ENCODE results near the gene PTK6. TPM values are rescaled to one million over a fixed set of nuclear protein-coding genes. Genes with fewer than 3 reads are reported as not detected.
A peak's percentile ranks its signal among the peaks of the same experiment; 100 is the strongest.

PTK6 gene
- total and polyA plus RNA-seq, 12 donors = 0.03 to 0.28 (median 0.06) TPM; not detected in 9

DNA sequence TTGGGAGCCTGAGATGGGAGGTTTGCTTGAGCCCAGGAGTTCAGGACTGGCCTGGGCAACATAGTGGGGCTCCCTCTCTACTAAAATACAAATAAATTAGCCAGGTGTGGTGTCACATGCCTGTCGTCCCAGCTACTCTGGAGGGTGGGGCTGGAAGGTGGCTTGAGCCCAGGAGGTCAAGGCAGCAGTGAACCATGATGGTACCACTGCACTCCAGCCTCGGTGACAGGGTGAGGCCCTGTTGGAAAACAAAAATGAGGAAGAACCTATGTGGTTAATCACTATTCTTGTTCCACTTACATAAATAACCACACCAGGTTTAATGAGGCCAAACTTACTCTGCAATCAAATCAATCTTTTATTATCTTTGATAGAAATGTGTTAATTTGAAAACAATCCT lies 11.2 kb downstream of the PTK6 start:
- H3K4me1 ChIP-seq = peaks cover 14 to 23% (median 17%) of the 10 kb centered on the region in 9 donors
- peaks cover 0 to 23% (median 4%) of the 10 kb centered on the region in 9 donors for H3K36me3 ChIP-seq
- DNase-seq (no peak), ATAC-seq (no peak)
- no peak overlapping the region for H3K27ac ChIP-seq
- no peak overlapping the region for H3K4me3 ChIP-seq
- WGBS, 2 donors = 26 to 38% methylated on average over 2 of the region's 2 CpGs
- H3K9me3 ChIP-seq = peaks cover 0 to 7% (median 0%) of the 10 kb centered on the region in 11 donors
- intact Hi-C loops (cut with DNase I) = loop anchor here in 3 of 10 donors (5.0 to 10.0 kb wide), 2 partner anchors 81 to 101 kb away; partner anchors contain the start of gene GMEB2 (in 1 of the 3)
- no peak for TF ChIP-seq CTCF (IDR thresholded peaks at IDR 0.05)
- no peaks in the 10 kb centered on the region for H3K27me3 ChIP-seq

- Histone ChIP-seq H3K27ac (no peak overlapping the region), H3K27me3 (no peaks in the 10 kb centered on the region), H3K4me3 (no peak overlapping the region), H3K36me3 (peaks cover 0 to 23% (median 4%) of the 10 kb centered on the region in 9 donors), H3K9me3 (peaks cover 0 to 7% (median 0%) of the 10 kb centered on the region in 11 donors), H3K4me1 (peaks cover 14 to 24% (median 19%) of the 10 kb centered on the region in 9 donors)
- ATAC-seq (no peak), DNase-seq (no peak)
- WGBS, 2 donors = 67 to 72% methylated on average over 3 of the region's 3 CpGs
- TF ChIP-seq CTCF (IDR thresholded peaks at IDR 0.05) = no peak
- intact Hi-C loops (cut with DNase I) = loop anchor here in 3 of 10 donors (5.0 to 10.0 kb wide), 2 partner anchors 80 to 102 kb away; partner anchors contain the start of gene GMEB2 (in 1 of the 3)
Measured at GRCh38 chr20:63525185-63525584, 12.0 kb downstream of the PTK6 start.

GRCh38 chr20:63522981-63523611 lies 14.1 kb downstream of the PTK6 start:
- no peak for ATAC-seq
- no peak for TF ChIP-seq CTCF (IDR thresholded peaks at IDR 0.05)

DNA sequence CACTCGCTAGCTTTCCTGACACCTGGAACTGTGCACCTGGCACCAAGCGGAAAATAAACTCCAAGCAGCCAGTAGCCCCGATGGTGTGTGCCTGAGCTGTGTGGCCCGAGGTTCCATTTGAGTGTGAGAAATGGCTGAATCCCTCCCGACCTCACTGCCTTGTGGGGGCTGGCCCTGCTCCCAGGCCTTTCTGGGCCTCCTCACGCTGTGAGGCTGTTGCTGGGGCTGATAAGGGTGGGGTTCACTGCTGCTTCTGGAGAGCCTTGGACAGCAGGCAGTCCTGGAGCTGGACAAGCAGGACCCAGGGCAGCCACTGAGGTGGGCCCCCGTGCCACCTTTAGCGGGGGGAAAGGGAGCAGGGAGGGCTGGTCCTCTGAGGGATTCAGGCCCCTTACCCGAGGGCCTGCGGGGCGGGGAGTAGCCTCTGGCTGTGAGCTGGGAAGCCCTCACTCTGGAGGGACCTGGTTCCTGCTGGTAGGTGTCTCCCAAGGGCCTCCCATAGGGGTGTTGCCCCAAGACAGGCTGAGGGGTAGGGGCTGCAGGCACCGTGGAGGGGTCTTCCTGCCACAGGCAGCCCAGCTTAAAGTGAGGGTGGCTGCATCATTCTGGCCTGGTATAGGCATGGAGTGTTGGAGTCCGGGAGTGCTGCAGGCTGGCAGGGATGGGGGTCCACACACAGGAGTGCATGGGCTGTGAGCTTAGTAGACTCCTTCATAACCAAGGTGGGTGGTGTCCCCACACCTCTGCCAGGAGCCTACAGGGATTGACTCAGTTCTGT lies 14.9 kb downstream of the PTK6 start:
- intact Hi-C loops (cut with DNase I) = loop anchor here in 2 of 10 donors (10.0 kb wide), 1 partner anchor 77 kb away; no protein-coding TSS in a partner anchor
- Histone ChIP-seq H3K9me3 (peaks cover 0 to 7% (median 0%) of the 10 kb centered on the region in 11 donors), H3K4me3 (peak overlapping the region in 6 of 10 donors; percentile 69 to 88 (median 78)), H3K4me1 (peaks cover 14 to 39% (median 22%) of the 10 kb centered on the region in 9 donors), H3K27ac (peak overlapping the region in 1 of 10 donors; percentile 28), H3K36me3 (peaks cover 0 to 23% (median 4%) of the 10 kb centered on the region in 9 donors), H3K27me3 (peaks cover 0 to 3% (median 0%) of the 10 kb centered on the region in 7 donors)
- no peak for DNase-seq
- ATAC-seq = no peak
- no peak for TF ChIP-seq CTCF (IDR thresholded peaks at IDR 0.05)
- 65% methylated on average over 13 of the region's 13 CpGs for WGBS, 2 donors

More at GRCh38 chr20:63522981-63523611, 14.1 kb downstream of the PTK6 start:
- WGBS, 2 donors = 92 to 97% methylated on average over 11 of the region's 11 CpGs
- peaks cover 0 to 23% (median 4%) of the 10 kb centered on the region in 9 donors for H3K36me3 ChIP-seq
- intact Hi-C loops (cut with DNase I) = loop anchor here in 2 of 10 donors (10.0 kb wide), 1 partner anchor 78 kb away; no protein-coding TSS in a partner anchor
- no peak overlapping the region for H3K27ac ChIP-seq
- DNase-seq = peak in 1 of 2 donors; percentile 21
- peaks cover 0 to 7% (median 0%) of the 10 kb centered on the region in 11 donors for H3K9me3 ChIP-seq
- H3K4me1 ChIP-seq = peaks cover 14 to 39% (median 22%) of the 10 kb centered on the region in 9 donors
- no peak overlapping the region for H3K4me3 ChIP-seq
- H3K27me3 ChIP-seq = peaks cover 0 to 3% (median 0%) of the 10 kb centered on the region in 7 donors
